Spleen (tissue), 7 donors: ENCODE data around the gene FHAD1.

Experiments used
- POLR2A ChIP-seq, 3 donors: fragments of 450-650 bp; IDR thresholded peaks; one replicate each; pipeline ENCODE4 v1.5.1; 2017; ENCODE audit warnings: antibody characterized with exemption in 3 of 3, mild to moderate bottlenecking in 1 of 3
- POLR2AphosphoS5 ChIP-seq, 3 donors: sonication (generic); formaldehyde crosslinking; IDR thresholded peaks; one replicate each; pipeline ENCODE4 v1.5.1; 2017; ENCODE audit warnings: antibody characterized with exemption in 3 of 3
- TF ChIP-seq, protein P1 (sequence below), 11 experiments: fragments of 200-600 bp in 7 of 11; fragments of 450-650 bp in 4 of 11; sonication (generic) in 4 of 11; IDR thresholded peaks in 8 of 11; conservative IDR thresholded peaks in 3 of 11; 1 replicate in 7 of 11; 2 replicates in 4 of 11; pipeline versions ENCODE4 v1.4.0 to v1.8.0; 2016 to 2021; ENCODE audit warnings: antibody characterized with exemption in 11 of 11, inconsistent platforms in 4 of 11, mild to moderate bottlenecking in 1 of 11
- donor health status: DM: no; HTN: no; CAD: no; lungs with moderate emphysema.
- donor health status: DM: no; HTN: no; CAD: no.
- donor health status: DM: no; HTN: no; CAD: no.

DNA sequence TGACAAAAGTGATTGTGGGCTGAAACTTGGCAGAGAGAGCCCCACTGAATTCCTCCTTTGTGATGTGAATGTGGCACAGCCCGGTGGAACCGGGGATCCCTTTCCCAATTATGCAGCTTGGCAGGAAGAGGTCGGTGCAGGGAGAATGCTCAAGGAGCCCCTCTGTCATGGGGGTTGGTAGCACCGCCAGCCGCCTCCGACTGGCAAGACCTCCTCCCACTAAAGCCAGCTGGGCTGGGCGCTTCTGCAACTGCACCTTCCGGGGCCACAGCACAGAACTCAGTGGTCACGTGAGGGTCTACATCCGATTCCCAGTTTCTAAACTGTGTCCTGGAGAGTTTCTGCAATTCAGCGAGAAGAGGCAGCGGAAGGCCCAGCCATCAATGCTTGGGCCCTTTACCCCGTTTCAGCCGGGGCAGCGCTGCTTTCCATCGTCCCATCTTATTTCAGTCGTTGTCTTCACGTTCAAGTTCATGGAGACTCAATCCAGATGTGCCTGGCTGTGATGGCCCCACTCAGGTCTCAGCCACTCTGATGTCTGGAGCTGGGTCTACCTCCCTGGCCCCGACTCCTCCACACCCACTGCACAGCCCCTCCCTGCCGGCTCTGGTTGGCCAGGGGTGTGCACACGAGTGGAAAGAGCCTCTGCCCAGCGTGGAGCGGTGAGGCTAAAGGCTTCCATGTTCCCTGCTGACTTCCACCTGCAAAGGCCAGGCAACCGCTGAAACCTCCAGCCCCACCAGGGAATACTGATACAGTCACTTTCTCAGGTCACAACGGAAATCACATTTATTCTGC is 39.8 kb upstream of the FHAD1 start:
- TF ChIP-seq, protein P1, sequence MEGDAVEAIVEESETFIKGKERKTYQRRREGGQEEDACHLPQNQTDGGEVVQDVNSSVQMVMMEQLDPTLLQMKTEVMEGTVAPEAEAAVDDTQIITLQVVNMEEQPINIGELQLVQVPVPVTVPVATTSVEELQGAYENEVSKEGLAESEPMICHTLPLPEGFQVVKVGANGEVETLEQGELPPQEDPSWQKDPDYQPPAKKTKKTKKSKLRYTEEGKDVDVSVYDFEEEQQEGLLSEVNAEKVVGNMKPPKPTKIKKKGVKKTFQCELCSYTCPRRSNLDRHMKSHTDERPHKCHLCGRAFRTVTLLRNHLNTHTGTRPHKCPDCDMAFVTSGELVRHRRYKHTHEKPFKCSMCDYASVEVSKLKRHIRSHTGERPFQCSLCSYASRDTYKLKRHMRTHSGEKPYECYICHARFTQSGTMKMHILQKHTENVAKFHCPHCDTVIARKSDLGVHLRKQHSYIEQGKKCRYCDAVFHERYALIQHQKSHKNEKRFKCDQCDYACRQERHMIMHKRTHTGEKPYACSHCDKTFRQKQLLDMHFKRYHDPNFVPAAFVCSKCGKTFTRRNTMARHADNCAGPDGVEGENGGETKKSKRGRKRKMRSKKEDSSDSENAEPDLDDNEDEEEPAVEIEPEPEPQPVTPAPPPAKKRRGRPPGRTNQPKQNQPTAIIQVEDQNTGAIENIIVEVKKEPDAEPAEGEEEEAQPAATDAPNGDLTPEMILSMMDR (IDR thresholded peaks at IDR 0.05 in 8 of 11, conservative IDR thresholded peaks at IDR 0.05 in 3 of 11): no peak
- TF ChIP-seq POLR2A (IDR thresholded peaks at IDR 0.05) (no peak), POLR2AphosphoS5 (IDR thresholded peaks at IDR 0.05) (no peak)
